Measurements from ENCODE around the gene OR2D2.
A peak's percentile ranks its signal among the peaks of the same experiment; 100 is the strongest.
"Not testable (repeated sequence)": the region's sequence is repeated elsewhere in the genome, so short reads cannot be mapped to it uniquely, and the experiment has no call there.

Gene OR2D2

GRCh38 chr11:6892400-6892799 is at the start of gene OR2D2:
TSS of gene OR2D2 (minus strand) at chr11:6892500. CDS start at chr11:6892500, 0 bp downstream.
- no peak for DNase-seq

GRCh38 chr11:6941970-6942369 is 49.7 kb upstream of the OR2D2 start:
- DNase-seq: no peak

- DNase-seq: no peak
These were observed 39.8 kb upstream of the OR2D2 start for GRCh38 chr11:6932145-6932544.

GRCh38 chr11:6931146-6931713 is 38.9 kb upstream of the OR2D2 start:
- no peak for DNase-seq

- no peak for DNase-seq
These were observed 36.6 kb upstream of the OR2D2 start for GRCh38 chr11:6928916-6929315.

GRCh38 chr11:6927030-6927617 is 34.8 kb upstream of the OR2D2 start:
- DNase-seq: no peak

- peak; percentile 12 for DNase-seq
These were observed 34.1 kb upstream of the OR2D2 start, which contains the start of gene ZNF215 for GRCh38 chr11:6926208-6927029. TSS of gene ZNF215 (plus strand) at chr11:6926426. CDS start at chr11:6932273, 5,847 bp downstream.

- no peak for DNase-seq
These were observed 33.4 kb upstream of the OR2D2 start for GRCh38 chr11:6925636-6926207.

- no peak for DNase-seq
These were observed 32.8 kb upstream of the OR2D2 start for GRCh38 chr11:6925007-6925577.

GRCh38 chr11:6920702-6921101 is 28.4 kb upstream of the OR2D2 start, which contains the start of gene OR2D3:
TSS of gene OR2D3 (plus strand) at chr11:6921002. CDS start at chr11:6921002, 0 bp downstream.
- no peak for DNase-seq

- no peak for DNase-seq
These were observed 27.4 kb upstream of the OR2D2 start for GRCh38 chr11:6919698-6920097.

GRCh38 chr11:6911948-6912347 is 19.6 kb upstream of the OR2D2 start:
- DNase-seq: no peak

- no peak for DNase-seq
These were observed 19.1 kb upstream of the OR2D2 start for GRCh38 chr11:6911378-6911777.

GRCh38 chr11:6904804-6905203 is 12.5 kb upstream of the OR2D2 start:
- not testable (repeated sequence) for DNase-seq

- DNase-seq: no peak
These were observed 8.2 kb upstream of the OR2D2 start for GRCh38 chr11:6900327-6900999.

GRCh38 chr11:6898911-6899310 is 6.6 kb upstream of the OR2D2 start:
- no peak for DNase-seq

- DNase-seq: no peak
These were observed 2.7 kb upstream of the OR2D2 start for GRCh38 chr11:6895010-6895409.

GRCh38 chr11:6894097-6894496 is 1.8 kb upstream of the OR2D2 start:
- no peak for DNase-seq

GRCh38 chr11:6889835-6890234 is 2.5 kb downstream of the OR2D2 start:
- DNase-seq: no peak

GRCh38 chr11:6888830-6889229 is 3.5 kb downstream of the OR2D2 start:
- no peak for DNase-seq

- DNase-seq: not testable (repeated sequence)
These were observed 4.6 kb downstream of the OR2D2 start for GRCh38 chr11:6887711-6888110.

GRCh38 chr11:6882751-6883150 is 9.5 kb downstream of the OR2D2 start:
- no peak for DNase-seq

GRCh38 chr11:6876914-6877313 is 15.4 kb downstream of the OR2D2 start:
- DNase-seq: no peak

Measured in activated gamma-delta T cell treated with Interleukin-2 at 50 U/mL for 16 hours (primary cell).